PFSK-1 (cell line): ENCODE data around the gene ABCC8.

Experiments used
- FOXP2 ChIP-seq: optimal IDR thresholded peaks from 2 replicates; pipeline ENCODE3; 2011; ENCODE audit warnings: borderline replicate concordance, control low read depth, inconsistent platforms; ENCODE audit not compliant: insufficient read depth; ENCODE audit errors: extremely low read length, extremely low read depth
- POLR2AphosphoS5 ChIP-seq: IDR thresholded peaks from 2 replicates; pipeline ENCODE4 v1.6.1; 2012; ENCODE audit warnings: low read depth, mild to moderate bottlenecking, control low read depth, low read length, moderate library complexity
- TAF1 ChIP-seq: IDR thresholded peaks from 2 replicates; pipeline ENCODE4 v1.6.1; 2012; ENCODE audit warnings: low read length, control low read depth, borderline replicate concordance; ENCODE audit not compliant: insufficient read depth

DNA sequence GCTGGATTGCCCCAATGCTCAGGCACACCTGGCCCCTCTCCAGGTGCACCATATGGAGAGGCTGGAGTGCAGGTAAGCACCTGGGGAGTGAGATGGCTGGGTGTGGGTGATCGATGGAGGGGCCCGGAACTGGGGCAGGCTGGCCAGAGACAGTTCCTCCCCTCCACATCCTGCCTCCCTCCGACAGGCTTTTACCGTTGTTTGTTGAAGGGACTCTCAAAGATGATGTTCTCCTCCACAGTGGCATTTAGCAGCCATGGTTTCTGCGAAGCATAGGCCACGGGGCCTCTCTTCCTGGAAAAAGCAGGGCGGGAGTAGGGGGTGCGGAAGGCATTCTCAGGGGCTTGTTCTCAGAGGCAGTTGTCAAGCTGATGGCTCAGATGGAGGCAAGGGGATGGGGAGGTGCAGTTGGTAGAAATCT lies 62.3 kb downstream of the ABCC8 start:
- no peak for TF ChIP-seq TAF1
- TF ChIP-seq POLR2AphosphoS5: no peak
- TF ChIP-seq FOXP2: no peak
